ENCODE measurements around the gene IGFBP5.

IGFBP5 gene

DNA sequence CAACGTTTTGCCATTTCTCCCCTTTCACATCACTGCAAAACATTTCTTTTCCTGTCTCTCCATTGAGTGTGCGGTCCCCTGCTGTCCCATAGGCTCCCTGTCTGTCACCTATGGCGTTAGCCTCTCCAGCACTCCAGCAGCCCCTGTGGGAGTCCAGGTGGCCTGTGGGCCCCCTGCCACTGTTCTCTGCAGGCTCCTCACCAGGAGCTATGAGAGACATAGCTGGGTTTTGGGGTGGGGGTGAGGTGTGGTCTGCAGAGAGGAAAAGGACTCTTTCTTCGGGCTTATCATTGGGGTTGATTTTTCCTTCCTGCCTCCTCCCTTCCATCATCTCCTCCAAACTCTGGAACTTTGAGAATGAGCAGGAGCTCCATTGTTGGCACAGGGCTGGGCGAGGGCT is 36.1 kb upstream of the IGFBP5 start:
- Histone ChIP-seq H3K27me3 (ENCODE audit: control insufficient read depth, insufficient read depth, low read length) (no peaks in the 10 kb centered on the region), H3K36me3 (ENCODE audit: control insufficient read depth, low read depth, low read length) (no peaks in the 10 kb centered on the region), H3K27ac (ENCODE audit: low read length) (no peak overlapping the region), H3K4me3 (ENCODE audit: low read length) (no peak overlapping the region), H3K9me3 (ENCODE audit: control insufficient read depth, low read depth, low read length) (no peaks in the 10 kb centered on the region), H3K9ac (ENCODE audit: low read length) (no peak overlapping the region), H3K4me1 (ENCODE audit: control insufficient read depth, low read depth, low read length) (no peaks in the 10 kb centered on the region)

GRCh38 chr2:216730871-216731270 is 35.5 kb upstream of the IGFBP5 start:
- H3K4me3 ChIP-seq (ENCODE audit: low read length), result no peak overlapping the region
- no peaks in the 10 kb centered on the region for H3K4me1 ChIP-seq (ENCODE audit: control insufficient read depth, low read depth, low read length)
- H3K9ac ChIP-seq (ENCODE audit: low read length), result no peak overlapping the region
- no peaks in the 10 kb centered on the region for H3K27me3 ChIP-seq (ENCODE audit: control insufficient read depth, insufficient read depth, low read length)
- no peaks in the 10 kb centered on the region for H3K9me3 ChIP-seq (ENCODE audit: control insufficient read depth, low read depth, low read length)
- H3K36me3 ChIP-seq (ENCODE audit: control insufficient read depth, low read depth, low read length), result no peaks in the 10 kb centered on the region
- H3K27ac ChIP-seq (ENCODE audit: low read length), result no peak overlapping the region

- Histone ChIP-seq H3K4me3 (ENCODE audit: low read length) (no peak overlapping the region), H3K36me3 (ENCODE audit: control insufficient read depth, low read depth, low read length) (no peaks in the 10 kb centered on the region), H3K27me3 (ENCODE audit: control insufficient read depth, insufficient read depth, low read length) (no peaks in the 10 kb centered on the region), H3K9ac (ENCODE audit: low read length) (no peak overlapping the region), H3K9me3 (ENCODE audit: control insufficient read depth, low read depth, low read length) (no peaks in the 10 kb centered on the region), H3K27ac (ENCODE audit: low read length) (no peak overlapping the region), H3K4me1 (ENCODE audit: control insufficient read depth, low read depth, low read length) (no peaks in the 10 kb centered on the region)
Measured at GRCh38 chr2:216727346-216728122, 32.2 kb upstream of the IGFBP5 start.

GRCh38 chr2:216724190-216724589 is 28.8 kb upstream of the IGFBP5 start:
- Histone ChIP-seq H3K36me3 (ENCODE audit: control insufficient read depth, low read depth, low read length) (no peaks in the 10 kb centered on the region), H3K4me1 (ENCODE audit: control insufficient read depth, low read depth, low read length) (no peaks in the 10 kb centered on the region), H3K27me3 (ENCODE audit: control insufficient read depth, insufficient read depth, low read length) (no peaks in the 10 kb centered on the region), H3K9me3 (ENCODE audit: control insufficient read depth, low read depth, low read length) (no peaks in the 10 kb centered on the region), H3K4me3 (ENCODE audit: low read length) (no peak overlapping the region), H3K9ac (ENCODE audit: low read length) (no peak overlapping the region), H3K27ac (ENCODE audit: low read length) (no peak overlapping the region)

DNA sequence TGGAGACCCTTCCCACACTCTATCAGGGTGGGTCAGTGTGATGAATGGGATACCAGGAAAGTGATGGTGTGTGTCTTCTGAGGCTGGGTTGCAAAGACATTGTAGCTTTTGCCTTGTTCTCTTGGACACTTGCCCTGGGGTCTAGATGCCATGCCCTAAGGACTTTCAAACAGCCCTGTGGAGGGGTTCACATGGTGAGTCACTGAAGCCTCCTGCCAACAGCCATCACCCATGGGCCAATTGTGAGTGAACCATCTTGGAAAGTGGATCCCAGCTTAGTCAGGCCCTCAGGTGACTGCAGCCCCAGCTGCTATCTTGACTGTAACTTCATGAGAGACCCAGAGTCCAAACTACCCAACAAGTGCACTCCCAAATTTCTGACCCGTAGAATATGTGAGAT is 25.8 kb upstream of the IGFBP5 start:
- no peaks in the 10 kb centered on the region for H3K9me3 ChIP-seq (ENCODE audit: control insufficient read depth, low read depth, low read length)
- no peaks in the 10 kb centered on the region for H3K4me1 ChIP-seq (ENCODE audit: control insufficient read depth, low read depth, low read length)
- H3K9ac ChIP-seq (ENCODE audit: low read length), result no peak overlapping the region
- no peaks in the 10 kb centered on the region for H3K36me3 ChIP-seq (ENCODE audit: control insufficient read depth, low read depth, low read length)
- H3K27me3 ChIP-seq (ENCODE audit: control insufficient read depth, insufficient read depth, low read length), result no peaks in the 10 kb centered on the region
- no peak overlapping the region for H3K27ac ChIP-seq (ENCODE audit: low read length)
- no peak overlapping the region for H3K4me3 ChIP-seq (ENCODE audit: low read length)

DNA sequence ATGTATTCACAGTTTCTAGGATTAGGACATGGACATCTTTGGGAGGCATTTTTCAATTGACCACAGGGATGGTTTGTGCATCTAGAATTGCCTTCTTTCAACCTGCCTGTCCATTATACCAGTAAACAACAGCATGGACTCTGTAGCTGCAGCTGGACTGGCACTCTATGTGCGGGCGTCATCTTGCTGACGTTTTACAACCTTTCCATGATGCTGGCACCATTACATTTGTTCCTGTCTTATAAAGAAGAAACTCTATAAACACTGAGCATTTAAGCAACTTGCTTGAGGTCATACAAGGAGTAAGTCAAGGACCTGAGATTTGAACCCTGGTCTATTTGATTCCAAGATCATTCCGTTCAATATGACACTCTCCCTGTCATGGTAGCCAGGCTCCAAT is 25.4 kb upstream of the IGFBP5 start:
- H3K36me3 ChIP-seq (ENCODE audit: control insufficient read depth, low read depth, low read length), result no peaks in the 10 kb centered on the region

GRCh38 chr2:216717907-216718615 is 22.7 kb upstream of the IGFBP5 start:
- H3K27ac ChIP-seq (ENCODE audit: low read length), result no peak overlapping the region
- no peaks in the 10 kb centered on the region for H3K4me1 ChIP-seq (ENCODE audit: control insufficient read depth, low read depth, low read length)
- H3K36me3 ChIP-seq (ENCODE audit: control insufficient read depth, low read depth, low read length), result no peaks in the 10 kb centered on the region
- no peaks in the 10 kb centered on the region for H3K27me3 ChIP-seq (ENCODE audit: control insufficient read depth, insufficient read depth, low read length)
- H3K9me3 ChIP-seq (ENCODE audit: control insufficient read depth, low read depth, low read length), result no peaks in the 10 kb centered on the region
- no peak overlapping the region for H3K9ac ChIP-seq (ENCODE audit: low read length)
- no peak overlapping the region for H3K4me3 ChIP-seq (ENCODE audit: low read length)

More for the DNA sequence above, 25.4 kb upstream of the IGFBP5 start:
- no peak overlapping the region for H3K9ac ChIP-seq (ENCODE audit: low read length)
- no peaks in the 10 kb centered on the region for H3K27me3 ChIP-seq (ENCODE audit: control insufficient read depth, insufficient read depth, low read length)
- H3K9me3 ChIP-seq (ENCODE audit: control insufficient read depth, low read depth, low read length), result no peaks in the 10 kb centered on the region
- H3K4me3 ChIP-seq (ENCODE audit: low read length), result no peak overlapping the region
- H3K27ac ChIP-seq (ENCODE audit: low read length), result no peak overlapping the region
- H3K4me1 ChIP-seq (ENCODE audit: control insufficient read depth, low read depth, low read length), result no peaks in the 10 kb centered on the region

DNA sequence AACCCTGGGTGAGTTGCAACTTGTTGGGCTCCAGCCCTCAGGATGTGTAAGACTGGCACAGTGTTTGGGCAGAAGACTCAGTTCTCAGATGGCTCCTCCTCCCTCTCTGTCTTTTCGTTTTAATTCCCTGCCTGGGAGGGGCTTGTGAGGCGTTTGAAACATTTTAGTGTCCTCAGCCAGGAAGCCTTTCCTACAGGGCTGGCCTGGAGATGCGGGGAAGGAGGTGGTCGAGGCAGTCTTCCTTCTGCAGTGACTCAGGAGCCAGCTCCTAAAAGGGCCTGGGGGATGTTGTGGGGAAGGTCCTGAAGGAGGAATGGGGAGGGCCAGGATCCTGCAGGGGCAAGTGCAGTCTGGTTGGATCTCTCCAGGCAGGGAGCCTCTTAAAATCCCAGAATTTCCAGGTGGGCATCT is 22.1 kb upstream of the IGFBP5 start:
- Histone ChIP-seq H3K9ac (ENCODE audit: low read length) (no peak overlapping the region), H3K27me3 (ENCODE audit: control insufficient read depth, insufficient read depth, low read length) (no peaks in the 10 kb centered on the region), H3K4me3 (ENCODE audit: low read length) (no peak overlapping the region), H3K9me3 (ENCODE audit: control insufficient read depth, low read depth, low read length) (no peaks in the 10 kb centered on the region), H3K4me1 (ENCODE audit: control insufficient read depth, low read depth, low read length) (no peaks in the 10 kb centered on the region), H3K36me3 (ENCODE audit: control insufficient read depth, low read depth, low read length) (no peaks in the 10 kb centered on the region), H3K27ac (ENCODE audit: low read length) (no peak overlapping the region)

DNA sequence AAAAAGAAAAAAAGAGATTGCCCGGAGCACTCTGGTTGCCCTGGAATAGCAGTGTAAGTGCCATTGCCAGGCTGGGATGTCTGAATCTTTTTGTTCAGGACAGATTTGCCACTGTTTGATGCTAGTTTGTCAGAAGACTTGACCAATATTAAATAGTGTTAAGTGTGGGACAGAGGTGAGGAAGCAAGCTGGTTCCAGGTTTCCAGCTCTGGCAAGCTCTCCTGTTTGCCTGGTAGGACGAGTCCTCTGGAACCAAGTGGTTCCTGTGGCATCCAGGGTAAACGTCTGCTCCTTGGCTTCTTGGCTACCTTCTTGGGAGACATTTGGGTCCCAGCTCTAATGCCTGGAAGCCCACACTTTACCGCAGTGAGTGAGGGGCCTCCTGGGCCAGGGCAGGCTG is 20.8 kb upstream of the IGFBP5 start:
- H3K9me3 ChIP-seq (ENCODE audit: control insufficient read depth, low read depth, low read length), result no peaks in the 10 kb centered on the region
- H3K4me3 ChIP-seq (ENCODE audit: low read length), result no peak overlapping the region
- no peak overlapping the region for H3K9ac ChIP-seq (ENCODE audit: low read length)
- H3K4me1 ChIP-seq (ENCODE audit: control insufficient read depth, low read depth, low read length), result no peaks in the 10 kb centered on the region
- no peaks in the 10 kb centered on the region for H3K36me3 ChIP-seq (ENCODE audit: control insufficient read depth, low read depth, low read length)
- no peak overlapping the region for H3K27ac ChIP-seq (ENCODE audit: low read length)
- no peaks in the 10 kb centered on the region for H3K27me3 ChIP-seq (ENCODE audit: control insufficient read depth, insufficient read depth, low read length)

- no peaks in the 10 kb centered on the region for H3K4me1 ChIP-seq (ENCODE audit: control insufficient read depth, low read depth, low read length)
- H3K4me3 ChIP-seq (ENCODE audit: low read length), result no peak overlapping the region
- no peaks in the 10 kb centered on the region for H3K27me3 ChIP-seq (ENCODE audit: control insufficient read depth, insufficient read depth, low read length)
- no peak overlapping the region for H3K27ac ChIP-seq (ENCODE audit: low read length)
- H3K9me3 ChIP-seq (ENCODE audit: control insufficient read depth, low read depth, low read length), result no peaks in the 10 kb centered on the region
- no peaks in the 10 kb centered on the region for H3K36me3 ChIP-seq (ENCODE audit: control insufficient read depth, low read depth, low read length)
- H3K9ac ChIP-seq (ENCODE audit: low read length), result no peak overlapping the region
Measured at GRCh38 chr2:216715402-216715974, 20.1 kb upstream of the IGFBP5 start.

DNA sequence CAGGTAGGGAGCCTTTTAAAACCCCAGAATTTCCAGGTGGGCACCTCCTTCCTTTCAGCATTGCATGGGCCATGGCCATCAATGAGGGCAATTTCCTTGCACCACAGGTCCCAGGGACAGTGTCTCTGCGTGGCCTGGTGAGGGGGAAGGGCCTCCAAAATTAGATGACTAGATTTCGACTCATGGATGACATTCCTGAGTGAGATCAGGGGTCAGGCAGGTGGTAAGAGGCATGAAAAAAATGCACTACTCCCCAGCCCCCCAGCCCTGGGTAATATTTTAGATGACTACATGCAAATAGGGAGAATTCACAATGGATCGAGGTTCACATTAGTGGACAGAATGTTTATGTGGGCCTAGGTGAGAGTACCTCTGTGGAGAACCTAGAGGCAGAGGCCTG is 19.0 kb upstream of the IGFBP5 start:
- H3K27ac ChIP-seq (ENCODE audit: low read length), result no peak overlapping the region
- H3K9me3 ChIP-seq (ENCODE audit: control insufficient read depth, low read depth, low read length), result no peaks in the 10 kb centered on the region
- H3K4me1 ChIP-seq (ENCODE audit: control insufficient read depth, low read depth, low read length), result no peaks in the 10 kb centered on the region

More for the DNA sequence above, 19.0 kb upstream of the IGFBP5 start:
- Histone ChIP-seq H3K27me3 (ENCODE audit: control insufficient read depth, insufficient read depth, low read length) (no peaks in the 10 kb centered on the region), H3K4me3 (ENCODE audit: low read length) (no peak overlapping the region), H3K9ac (ENCODE audit: low read length) (no peak overlapping the region), H3K36me3 (ENCODE audit: control insufficient read depth, low read depth, low read length) (no peaks in the 10 kb centered on the region)

Data from iPS-18a (cell line).